GM19455 (cell line): ENCODE results near the gene KIF26A.

Experiments used
- ATAC-seq: cut with Tn5 transposase; IDR thresholded peaks from one replicate; pipeline ENCODE4 v1.9.1; 2021; ENCODE audit not compliant: unreplicated experiment

Gene KIF26A

DNA sequence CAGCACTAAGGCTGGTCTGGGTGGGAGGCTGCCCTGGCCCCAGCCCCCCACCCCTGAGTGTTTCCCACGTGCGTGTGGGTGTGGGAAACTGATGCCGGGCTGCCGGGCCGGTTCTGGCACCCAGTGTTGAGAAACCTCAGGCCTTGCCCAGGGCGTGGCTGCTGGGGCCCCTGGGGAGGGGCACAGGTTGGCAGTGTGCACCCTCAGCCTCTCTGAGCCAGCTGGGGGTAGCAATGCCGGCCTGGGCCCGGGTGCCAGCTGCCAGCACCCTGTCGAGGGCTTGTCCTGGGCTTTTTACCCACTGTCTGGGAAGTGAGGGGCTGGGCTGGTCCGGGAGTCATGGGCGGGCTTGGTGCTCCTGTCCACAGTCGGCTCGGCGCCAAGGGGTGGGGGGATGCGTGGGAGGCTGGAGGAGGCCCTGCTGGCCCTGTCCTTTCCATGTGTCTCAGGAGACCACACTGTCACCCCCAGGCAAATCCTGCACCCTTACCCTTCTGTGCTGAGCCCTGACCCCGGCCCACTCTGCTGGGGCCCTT is 37.2 kb upstream of the KIF26A start:
- ATAC-seq, result no peak

DNA sequence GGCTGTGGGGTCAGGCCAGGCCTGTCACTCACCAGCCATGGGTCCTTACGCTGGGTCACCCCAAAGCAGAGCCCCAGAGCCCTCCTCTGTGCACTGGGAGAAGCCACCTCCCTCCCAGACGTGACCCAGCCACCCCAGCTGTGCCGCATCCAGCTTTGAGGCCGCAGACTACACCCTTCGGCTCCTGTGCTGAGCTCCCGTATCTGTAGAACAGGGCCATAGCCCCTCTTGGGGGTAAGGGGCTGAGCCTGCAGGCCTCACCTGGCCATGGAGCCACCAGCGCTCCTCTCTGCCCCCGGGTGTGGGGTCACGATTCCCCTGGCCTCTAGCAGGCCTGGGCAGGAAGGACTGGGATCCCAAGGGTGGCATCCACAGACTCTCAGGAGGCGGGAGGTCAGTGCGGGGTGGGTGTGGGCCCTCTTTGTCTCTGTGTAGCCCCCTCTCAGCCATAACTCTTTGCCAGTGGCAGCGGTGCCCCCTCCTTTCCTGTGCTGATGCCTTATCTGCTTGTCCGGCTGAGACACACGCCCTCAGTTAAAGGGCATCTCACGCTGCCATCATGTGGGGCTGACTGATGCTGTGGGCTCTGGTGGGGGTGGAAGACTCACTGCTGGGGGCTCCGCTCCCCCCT is 36.6 kb upstream of the KIF26A start:
- ATAC-seq, result no peak

DNA sequence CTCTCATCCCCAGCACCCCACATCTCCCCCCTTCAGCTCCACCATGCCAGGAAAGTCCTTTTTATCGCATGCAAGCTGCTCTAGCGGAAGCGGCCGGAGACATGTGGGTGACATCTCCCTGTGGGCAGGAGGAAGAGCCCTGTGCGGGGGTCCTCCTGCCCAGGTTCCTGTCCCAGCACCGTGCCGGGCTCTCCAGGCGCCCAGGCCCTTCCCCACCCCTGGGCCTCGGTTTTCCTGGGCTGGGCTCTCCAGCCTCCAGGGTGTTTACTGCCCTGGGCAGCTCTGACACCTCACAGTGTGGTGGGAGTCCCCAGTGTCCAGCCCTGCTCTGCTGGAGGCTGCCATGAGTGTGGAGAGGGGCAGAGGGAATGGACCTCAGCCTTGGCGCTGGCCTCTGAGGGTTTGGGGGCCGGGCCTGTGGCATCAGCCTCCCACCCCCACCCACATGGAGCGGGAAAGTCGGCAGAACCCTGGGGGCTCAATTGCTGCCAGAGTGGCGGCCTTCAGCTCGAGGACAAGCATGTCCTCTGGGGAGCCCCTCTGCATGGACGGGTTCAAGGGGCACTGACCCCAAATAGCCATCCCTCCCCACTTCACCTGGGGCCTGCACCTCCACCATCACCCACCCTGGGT is 36.0 kb upstream of the KIF26A start:
- ATAC-seq, result no peak

DNA sequence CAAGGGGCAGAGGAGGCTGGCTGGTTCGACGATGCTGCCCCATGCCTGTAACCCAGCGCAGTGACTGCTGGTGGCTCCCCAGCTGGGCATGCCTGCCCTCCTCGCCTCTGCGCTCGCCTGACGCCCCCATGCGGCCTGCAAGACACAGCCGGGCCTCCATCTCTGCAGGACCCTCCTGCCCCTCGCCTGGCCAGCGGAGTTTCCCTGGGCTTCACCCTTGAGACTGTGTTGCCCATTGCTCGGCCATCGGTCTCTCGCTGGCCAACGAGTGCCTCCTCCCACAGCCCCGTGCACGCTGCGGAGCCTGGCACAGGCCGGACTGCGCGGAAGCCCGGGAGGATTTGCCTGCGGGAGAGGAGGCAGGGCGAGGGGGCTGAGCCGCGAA is 35.3 kb upstream of the KIF26A start:
- ATAC-seq, result no peak

DNA sequence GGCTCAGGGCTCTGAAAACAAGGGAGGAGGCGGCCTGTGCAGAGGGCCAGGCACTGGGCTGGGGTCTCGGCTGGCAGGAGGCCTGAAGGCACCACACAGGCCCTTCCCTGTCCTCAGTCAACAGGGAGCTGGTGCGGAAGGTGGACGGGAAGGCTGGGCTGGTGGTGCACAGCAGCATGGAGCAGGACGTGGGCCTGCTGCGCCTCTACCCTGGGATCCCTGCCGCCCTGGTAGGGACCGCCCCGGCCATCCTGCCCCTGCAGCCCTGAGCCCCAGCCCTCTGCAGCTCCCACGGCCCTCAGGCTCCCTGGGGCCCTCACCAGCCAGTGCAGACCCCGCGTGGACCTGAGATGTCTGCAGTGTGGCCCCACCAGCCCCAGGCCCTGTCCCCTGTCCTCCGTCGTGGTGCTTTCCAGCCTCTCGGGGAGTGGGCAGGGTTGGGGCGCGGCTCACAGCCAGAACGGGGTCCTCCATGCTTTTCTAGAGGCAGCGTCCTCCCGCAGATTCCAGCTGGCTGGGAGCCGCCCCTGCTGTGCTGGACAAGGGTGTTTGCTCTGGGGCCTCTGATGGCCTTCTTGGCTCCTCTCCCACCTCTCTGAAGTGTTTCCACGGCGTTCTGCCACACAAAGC is 34.8 kb upstream of the KIF26A start:
- no peak for ATAC-seq

DNA sequence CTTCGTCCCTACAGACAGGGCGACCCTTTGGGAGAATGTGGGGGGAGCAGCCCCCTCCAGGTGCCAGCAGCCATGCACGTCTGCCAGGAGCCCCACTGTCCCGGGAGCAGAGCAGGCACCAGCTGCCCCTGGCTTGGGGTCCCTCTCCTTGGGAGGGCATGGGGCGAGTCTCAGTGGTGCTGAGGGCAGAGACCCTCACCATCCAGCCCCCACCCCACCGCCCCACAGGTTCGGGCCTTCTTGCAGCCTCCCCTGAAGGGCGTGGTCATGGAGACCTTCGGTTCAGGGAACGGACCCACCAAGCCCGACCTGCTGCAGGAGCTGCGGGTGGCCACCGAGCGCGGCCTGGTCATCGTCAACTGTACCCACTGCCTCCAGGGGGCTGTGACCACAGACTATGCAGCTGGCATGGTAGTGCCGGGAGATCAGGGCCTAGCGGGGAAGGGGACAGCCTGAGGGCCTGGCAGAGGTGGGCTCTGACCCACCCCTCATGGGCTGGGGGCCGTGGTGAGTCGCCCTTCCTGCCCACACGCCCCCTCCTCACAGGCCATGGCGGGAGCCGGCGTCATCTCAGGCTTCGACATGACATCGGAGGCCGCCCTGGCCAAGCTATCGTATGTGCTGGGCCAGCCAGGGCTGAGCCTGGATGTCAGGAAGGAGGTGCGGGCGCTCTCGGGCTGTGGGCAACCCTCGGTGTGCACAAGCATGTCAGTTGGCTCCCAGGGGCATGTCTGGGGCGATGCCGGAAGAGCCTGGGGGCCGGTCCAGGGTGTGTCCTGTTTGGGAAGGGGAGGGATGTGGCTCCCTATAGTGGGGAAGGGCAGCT is 34.1 kb upstream of the KIF26A start:
- no peak for ATAC-seq

DNA sequence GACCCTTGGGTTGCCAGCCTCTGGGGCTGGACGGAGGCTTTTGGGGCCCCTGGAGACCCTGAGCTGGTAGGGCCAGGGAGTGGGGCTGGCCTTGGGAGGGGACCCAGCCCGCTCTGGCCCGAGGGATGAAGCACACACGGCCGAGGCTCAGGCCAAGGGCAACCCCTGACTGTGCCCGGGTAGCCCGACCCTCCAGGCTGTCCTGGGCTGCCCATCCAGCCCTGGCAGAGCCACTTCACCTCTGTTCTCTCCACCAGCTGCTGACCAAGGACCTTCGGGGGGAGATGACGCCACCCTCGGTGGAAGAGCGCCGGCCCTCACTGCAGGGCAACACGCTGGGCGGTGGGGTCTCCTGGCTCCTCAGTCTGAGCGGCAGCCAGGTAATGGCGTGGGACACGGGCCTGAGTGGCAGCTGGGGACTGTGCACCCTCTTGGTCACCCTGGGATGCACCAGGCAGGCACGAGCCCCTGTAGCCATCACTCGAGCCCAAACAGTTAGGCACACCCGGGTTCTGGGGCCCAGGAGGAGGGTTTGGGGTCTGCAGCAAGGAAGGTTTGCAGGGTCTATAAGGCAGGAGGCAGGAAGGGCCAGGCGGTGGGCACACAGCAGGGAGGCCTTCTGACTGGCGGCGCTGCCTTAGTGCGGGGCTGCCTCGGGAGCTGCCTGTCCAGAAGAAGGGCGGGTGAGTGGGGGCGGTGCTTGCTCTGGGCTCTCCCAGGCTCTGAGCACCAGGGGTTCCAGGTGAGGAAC is 33.1 kb upstream of the KIF26A start:
- ATAC-seq, result no peak

DNA sequence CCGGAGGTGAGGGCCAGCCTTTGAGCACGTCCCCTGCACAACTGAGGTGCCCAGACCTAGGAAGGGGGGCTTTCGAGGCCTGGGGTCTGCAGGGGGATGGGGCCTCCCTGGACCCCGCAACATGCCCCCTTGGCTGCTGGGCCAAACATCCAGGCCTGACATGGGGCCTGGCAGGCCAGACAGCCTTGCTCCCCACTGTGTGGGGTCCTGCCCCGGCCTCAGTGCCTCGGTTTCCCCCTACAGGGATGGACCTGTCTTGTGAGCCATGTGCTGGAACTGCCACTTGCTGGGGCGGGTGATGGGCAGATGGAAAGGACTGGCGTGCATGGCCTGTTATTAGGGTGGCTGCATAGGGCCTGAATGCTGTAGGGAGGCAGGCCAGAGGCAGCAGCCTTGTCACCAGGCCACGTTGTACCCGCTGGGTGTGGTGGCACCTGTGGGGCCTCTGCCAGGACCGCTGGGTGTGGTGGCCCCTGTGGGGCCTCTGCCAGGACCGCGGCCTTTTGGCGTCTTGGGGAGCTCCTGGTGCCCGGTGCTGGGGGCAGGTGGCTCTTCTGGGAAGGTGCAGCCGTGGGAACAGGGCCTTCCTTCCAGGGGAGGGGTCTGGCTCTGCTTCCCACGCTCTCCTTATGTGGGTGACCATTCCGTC is 32.4 kb upstream of the KIF26A start:
- ATAC-seq, result no peak

DNA sequence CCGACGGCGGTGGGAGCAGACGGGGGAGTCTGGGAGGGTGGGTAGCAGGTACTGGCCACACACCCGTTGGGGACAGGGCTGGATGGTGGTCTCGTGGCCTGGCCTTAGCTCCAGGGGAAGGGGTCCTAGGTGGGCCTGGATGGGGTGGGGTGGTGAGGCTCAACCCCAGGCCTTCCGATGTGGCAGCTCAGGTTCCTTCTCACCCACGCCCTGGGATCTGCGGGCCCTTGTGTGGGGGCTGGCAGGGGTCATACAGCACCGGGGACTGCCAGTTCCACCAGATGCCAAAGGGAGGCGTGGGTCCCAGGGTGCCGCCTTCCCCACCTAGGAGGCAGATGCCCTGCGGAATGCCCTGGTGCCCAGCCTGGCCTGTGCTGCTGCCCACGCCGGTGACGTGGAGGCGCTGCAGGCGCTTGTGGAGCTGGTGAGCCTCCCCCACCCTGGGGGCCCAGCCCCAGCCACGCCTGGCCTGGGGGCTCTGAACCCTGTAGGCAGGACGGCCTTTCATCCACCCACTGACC is 31.9 kb upstream of the KIF26A start:
- no peak for ATAC-seq

DNA sequence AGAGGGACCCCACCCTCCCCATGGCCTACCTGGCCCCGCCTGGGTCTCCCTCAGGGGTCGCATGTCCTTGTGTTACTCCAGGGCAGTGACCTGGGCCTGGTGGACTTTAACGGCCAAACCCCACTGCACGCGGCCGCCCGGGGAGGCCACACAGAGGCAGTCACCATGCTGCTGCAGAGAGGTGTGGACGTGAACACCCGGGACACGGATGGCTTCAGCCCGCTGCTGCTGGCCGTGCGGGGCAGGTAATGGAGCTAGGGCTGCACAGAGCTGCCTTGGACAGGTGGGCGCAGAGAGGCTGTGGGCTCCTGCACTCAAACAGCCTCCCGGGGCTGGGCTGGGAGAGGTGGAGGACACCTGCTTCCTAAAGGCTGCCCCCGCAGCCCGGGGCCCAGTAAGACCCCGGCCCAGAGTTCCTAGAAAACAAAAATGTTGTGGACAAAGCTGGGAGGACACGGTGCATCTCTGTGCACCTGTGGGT is 31.2 kb upstream of the KIF26A start:
- ATAC-seq, result no peak

DNA sequence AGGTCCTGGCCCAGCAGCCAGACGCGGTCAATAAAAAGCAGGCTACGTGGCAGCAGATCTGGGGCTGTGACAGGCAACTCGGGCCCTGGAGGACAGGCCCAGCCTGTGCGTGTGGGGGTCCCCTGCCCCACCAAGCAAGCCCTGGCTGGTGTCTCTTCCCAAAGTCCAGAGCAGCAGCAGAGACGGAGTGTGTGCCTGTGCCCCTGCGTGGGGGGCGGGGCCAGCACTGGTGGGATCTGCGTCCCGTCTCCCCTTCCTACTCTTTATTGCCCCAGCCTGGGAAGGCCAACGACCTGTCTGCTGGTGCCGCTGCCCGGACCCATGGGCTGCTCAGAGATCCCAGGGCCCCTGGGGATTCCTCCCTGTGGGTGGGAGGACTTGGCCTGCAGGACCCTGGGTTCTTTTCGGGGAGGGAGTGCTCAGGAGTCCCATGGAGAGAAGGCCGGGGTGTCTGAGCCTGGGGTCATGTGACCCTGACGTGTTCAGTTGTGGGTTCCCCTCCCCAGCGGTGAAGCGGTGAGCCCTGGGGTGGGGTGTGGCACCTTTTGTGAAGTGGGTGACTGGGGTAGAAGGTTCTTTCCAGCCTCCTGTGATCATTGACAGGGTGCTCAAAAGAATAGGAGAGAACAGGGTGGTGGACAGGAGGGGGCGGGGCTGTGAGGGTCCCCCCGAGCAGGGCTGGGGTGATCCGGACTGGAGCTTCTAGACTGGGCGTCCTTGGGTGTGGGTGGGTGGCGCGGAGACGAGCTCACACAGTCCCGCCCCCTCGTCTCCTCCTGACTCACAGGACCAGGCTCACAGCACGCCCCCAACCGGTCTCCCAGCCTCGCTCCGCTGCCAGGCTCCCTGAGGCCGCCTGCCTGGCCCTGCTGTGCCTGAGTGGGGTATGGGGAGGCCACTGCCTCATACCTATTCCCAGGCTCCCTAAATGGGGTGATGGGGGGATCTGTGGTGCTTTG is 30.5 kb upstream of the KIF26A start:
- ATAC-seq, result no peak

DNA sequence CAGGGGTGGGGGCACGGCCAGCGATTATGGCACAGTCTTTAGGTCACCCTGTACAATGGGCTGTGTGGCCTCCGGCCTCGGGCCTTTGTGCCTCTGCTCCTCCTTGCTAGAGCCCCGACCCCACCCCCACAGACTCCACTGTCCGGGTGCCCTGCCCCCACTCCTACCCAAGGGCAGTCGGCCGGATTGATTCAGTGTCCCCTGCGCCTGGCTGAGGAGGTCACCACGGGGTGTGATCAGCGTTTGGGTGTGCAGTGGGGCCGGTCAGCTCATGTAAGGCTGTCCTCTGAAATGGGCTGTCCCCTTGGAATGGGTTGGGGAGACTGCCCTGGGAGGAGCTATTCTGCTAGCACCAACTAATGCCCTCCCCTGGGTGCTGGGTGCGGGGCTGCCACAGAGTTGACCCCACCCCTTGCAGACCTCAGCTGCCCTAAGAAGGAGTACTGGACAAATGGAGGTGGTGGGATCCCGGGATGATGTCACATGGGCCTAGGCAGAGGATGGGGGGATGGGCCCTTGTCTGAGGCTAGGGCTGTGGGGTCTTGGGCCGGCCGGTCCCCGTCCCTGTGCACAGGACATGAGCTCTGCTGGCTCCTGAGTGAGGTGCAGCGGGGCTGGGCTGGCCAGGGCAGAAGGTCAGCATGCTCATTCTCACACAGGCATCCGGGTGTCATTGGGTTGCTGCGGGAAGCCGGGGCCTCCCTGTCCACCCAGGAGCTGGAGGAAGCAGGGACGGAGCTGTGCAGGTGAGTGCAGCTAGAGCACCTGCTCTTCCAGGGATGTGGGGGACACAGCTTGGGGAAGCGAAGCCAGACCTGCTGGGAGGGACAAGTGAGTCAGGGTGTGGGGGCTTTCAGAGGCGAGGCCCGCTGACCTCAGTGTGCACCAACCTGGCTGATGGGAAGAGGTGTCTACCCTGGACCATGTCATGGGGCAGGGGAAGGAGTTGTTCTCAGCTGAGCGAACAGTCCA is 29.5 kb upstream of the KIF26A start:
- ATAC-seq, result no peak

DNA sequence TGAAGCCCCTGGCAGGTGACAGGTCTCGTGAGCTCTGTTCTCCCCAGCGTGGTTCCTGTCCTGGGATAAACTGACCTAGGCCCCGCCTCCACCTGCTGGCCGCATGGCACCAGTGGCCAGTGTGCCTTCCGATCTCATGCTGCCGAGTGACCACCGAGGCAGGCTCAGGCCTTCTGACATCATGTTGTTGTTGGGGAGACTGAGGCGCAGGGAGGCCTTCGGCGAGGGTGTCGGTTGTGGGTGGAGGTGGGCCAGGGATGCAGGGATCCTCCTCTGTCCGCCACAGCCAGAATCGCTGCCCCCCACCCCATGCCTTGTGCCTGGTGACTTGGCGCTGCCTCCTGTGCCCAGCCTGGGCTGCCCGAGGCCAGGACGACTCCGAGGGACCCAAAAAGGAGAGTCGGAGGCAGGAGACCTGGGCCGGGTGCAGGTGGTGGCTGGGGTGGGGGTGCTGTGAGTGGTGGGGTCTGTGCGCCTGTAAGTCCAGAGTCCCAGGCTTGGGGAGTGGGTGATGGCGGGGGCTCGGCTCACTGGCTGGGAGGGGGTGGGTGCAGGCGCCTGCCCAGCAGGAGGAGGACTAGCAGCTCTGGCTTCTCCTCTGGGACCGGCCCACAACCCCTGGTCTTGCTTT is 28.5 kb upstream of the KIF26A start:
- no peak for ATAC-seq

DNA sequence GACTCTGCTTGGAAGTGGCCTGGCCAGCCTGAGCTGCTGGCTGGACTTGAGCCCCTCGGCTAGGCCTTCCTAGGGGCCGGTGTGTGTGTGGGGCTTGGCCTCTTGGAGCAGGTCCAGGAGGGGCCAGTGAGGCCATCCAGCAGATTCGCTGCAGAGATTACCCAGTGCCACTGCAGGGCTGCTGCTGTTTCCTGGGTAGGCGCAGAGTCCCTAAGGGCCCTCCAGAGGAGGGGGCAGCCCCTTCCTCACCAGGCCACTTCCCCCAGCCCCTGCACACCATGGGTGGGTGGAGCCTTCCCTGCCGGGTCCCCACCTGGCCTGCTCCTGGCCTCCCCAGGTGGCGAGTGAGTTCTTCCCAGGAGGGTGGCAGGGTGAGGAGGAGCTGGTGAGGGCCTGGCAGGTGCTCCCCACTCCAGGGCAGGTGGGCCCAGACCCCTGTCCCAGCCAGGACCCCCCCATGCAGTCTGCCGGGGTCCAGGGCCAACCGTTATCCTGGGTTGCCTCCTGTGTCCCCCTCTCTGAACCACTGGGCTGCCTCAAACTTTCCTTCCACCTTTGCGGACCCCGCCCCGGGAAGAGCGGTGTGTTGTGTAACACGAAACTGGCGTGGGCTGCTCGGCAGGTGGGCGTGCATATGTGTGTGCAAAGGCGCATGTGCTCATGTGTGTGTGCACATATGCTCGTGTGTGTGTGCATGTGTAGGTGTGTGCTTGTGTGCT is 27.7 kb upstream of the KIF26A start:
- ATAC-seq, result no peak

DNA sequence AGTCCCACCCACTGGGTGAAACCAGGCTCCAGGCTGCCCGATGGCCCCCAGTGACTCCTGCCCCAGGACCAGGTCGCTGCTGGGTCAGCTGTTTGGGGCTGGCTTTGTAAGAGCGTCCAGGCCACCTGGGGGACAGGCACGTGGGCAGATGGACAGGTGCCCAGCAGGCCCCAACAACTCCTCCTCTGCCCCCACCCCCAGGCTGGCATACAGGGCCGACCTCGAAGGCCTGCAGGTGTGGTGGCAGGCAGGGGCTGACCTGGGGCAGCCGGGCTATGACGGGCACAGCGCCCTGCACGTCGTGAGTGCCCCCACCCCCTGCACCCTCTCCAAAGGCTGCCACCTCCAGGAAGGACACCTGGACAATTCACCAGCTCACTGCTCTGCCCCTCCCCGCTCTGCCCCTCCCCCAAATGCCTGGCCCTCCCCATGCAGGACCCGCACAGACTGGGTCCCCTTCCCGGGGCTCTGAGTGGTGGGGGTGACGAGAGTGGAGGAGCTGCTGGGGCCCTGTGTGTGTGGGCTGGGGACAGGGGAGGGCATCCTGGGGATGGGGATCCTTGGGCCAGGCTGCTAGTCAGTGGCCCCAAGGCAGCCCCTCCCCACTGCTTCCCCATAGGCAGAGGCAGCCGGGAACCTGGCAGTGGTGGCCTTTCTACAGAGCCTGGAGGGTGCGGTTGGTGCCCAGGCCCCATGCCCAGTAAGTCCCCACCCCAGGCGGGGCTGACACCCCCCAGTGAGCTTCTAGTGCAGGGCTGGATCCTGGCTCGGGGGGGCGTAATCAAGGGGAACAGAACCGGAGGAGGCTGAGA is 26.9 kb upstream of the KIF26A start:
- no peak for ATAC-seq

DNA sequence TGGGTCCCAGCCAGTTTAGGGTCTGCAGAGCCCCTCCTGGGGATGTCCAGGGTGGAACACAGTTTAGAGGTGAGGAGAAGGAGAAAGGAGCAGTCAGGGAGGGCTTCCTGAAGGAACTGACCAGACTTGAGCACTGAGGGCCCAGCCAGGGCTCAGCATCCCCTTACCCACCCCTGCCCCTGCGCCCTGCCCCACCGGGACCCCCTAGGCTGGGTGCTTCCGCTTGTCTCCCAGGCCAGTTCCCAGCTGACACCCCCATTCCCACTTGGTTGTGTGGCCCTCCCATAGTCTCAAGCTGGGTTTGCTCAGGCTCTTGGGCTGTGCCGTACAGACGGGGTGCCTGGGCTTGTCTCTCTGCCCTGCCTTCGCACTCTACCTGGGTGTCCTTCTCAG is 26.3 kb upstream of the KIF26A start:
- ATAC-seq, result no peak
